HG03064 (cell line): Measurements from ENCODE around the gene ZNF598.
"Not testable (repeated sequence)": the region's sequence is repeated elsewhere in the genome, so short reads cannot be mapped to it uniquely, and the experiment has no call there.

ENCODE experiments used
- ATAC-seq: cut with Tn5 transposase; IDR thresholded peaks from one replicate; pipeline ENCODE4 v1.9.1; 2021; ENCODE audit warnings: low read depth; ENCODE audit not compliant: unreplicated experiment

The ZNF598 gene

DNA sequence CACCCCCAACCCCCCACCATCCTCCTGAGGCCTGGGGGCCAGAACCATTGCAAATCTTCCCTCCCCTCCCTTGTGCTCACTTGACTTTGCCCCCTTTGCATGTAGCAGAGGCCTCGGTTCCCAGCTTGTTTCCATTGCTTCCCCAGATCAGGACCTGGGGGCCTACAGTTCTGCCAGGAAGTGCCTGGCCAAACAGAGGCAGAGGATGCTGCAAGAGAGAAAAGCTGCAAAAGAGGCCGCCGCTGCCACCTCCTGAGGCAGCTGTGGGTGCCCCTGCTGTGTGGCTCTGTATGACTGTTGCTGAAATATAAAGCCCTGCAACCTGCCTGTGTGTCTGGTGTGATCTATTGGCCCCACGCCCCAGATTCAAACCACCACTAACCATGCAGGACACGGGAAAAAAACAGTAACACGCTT is 48.0 kb downstream of the ZNF598 start:
- no peak for ATAC-seq

DNA sequence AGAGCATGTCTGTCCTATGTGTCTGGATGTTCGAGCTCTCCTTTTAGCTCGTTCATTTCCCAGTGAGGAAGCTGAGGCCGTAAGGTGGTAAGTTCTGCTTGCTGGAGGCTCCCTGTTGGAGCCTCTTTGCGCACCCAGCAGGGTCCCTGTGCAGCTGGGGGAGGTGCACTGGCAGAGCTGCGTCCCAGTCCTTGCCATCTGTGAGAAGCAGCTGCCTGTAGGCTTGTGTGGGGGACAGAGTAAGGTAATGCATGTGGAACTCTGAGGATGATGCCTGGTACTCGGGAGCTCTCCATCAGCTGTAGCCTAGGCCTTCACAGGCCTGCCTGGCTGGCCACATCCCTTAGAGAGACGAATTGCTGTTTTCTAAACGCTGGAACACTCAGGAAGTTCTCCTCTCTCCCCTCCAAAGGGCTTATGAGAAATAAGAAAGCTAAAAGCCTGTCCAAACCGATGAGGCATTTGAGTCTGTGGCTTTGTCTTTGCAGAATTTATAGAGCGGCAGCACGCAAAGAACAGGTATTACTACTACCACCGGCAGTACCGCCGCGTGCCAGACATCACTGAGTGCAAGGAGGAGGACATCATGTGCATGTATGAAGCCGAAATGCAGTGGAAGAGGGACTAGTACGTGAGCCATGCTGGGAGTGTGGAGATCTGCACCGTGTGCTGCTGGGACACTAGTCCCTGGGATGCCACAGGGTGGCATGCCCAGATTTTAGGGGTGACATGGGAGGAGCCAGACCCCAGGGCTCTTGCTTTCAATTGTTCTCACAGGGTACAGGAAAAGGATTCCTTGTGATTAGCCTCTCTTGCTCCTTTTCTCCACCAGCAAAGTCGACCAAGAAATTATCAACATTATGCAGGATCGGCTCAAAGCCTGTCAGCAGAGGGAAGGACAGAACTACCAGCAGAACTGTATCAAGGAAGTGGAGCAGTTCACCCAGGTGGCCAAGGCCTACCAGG is 48.7 kb downstream of the ZNF598 start:
- ATAC-seq = no peak

DNA sequence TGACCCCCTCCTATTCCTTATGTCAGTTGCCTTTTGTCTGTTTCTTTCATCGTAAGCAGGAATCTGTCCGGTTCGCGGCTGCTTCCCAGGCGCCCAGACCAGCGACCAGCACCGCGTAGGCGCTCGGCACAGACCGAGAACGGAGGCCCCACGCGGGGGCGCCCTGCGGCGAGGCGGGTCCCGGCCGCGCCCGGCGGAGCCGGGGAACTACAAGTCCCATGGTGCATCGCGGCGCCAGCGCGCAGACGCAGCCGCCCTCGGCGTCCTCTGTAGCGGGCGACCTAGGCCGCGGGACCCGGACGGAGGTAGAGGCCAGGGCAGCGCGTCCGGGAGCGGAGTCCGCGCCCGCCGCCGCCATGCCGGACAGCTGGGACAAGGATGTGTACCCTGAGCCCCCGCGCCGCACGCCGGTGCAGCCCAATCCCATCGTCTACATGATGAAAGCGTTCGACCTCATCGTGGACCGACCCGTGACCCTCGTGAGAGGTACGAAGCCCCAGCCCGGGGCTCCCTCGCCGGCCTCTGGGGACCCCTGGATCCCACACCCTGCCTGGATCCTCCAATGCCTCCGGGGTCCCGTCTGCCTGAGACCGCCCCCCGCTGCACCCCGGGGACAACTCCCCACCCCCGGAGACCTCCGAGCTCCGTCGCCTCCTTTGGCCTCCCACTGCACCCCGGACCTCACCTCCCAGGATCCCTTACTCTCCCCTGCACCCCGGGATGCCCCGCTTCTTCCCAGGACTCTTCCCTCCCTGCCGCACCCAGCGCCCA is 50.2 kb downstream of the ZNF598 start, which contains the start of gene NDUFB10:
NDUFB10 (plus strand) TSS at position 270 of the 771 bp plus-strand sequence; CDS start at position 357, 87 bp downstream.
- ATAC-seq = no peak

GRCh38 chr16:1958715-1959268 is 50.8 kb downstream of the ZNF598 start:
- ATAC-seq = no peak

DNA sequence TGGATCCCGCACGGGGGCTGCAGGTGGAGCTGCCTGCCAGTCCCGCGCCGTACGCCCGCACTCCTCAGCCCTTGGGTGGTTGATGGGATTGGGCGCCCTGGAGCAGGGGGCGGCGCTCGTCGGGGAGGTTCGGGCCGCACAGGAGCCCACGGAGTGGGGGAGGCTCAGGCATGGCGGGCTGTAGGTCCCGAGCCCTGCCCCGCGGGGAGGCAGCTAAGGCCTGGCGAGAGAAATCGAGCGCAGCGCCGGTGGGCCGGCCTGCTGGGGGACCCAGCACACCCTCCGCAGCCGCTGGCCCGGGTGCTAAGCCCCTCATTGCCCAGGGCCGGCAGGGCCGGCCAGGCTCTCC is 51.5 kb downstream of the ZNF598 start:
- ATAC-seq = not testable (repeated sequence)

DNA sequence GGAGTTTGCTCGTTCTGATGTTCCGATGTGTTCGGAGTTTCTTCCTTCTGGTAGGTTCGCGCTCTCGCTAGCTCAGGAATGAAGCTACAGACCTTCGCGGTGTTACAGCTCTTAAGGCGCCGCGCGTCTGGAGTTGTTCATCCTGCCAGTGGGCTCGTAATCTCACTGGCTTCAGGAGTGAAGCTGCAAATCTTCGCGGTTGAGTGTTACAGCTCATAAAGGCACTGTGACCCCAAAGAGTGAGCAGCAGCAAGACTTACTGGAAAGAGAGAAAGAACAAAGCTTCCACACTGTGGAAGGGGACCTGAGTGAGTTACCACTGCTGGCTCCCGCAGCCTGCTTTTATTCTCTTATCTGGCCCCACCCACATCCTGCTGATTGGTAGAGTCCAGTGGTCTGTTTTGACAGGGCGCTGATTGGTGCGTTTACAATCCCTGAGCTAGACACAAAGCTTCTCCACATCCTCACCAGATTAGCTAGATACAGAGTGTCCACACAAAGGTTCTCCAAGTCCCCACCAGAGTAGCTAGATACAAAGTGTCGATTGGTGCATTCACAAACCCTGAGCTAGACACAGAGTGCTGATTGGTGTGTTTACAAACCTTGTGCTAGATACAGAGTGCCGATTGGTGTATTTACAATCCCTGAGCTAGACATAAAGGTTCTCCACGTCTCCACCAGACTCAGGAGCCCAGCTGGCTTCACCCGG is 52.0 kb downstream of the ZNF598 start:
- ATAC-seq = not testable (repeated sequence)

- no peak for ATAC-seq
Measured at GRCh38 chr16:1953734-1954133, 55.9 kb downstream of the ZNF598 start.

DNA sequence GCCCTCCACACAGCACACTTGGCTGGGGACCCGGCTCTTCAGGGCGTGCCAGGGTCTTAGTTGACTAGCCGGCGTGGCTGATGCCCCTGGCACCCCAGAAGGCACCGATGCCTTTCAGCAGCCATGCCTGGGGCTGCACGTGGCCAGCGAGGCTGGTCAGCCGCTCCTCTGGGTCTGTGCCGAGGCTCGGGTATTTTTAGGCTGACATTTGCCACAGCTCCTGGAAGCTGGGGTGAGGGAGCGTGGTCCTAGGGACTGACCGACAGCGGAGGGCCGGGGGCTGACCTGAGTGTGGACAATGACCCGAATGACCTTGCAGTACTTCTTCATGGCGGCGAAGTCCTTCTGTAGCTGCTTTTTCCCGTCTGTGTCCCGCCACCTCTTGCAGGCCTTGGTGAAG is 59.1 kb downstream of the ZNF598 start:
- ATAC-seq = no peak

DNA sequence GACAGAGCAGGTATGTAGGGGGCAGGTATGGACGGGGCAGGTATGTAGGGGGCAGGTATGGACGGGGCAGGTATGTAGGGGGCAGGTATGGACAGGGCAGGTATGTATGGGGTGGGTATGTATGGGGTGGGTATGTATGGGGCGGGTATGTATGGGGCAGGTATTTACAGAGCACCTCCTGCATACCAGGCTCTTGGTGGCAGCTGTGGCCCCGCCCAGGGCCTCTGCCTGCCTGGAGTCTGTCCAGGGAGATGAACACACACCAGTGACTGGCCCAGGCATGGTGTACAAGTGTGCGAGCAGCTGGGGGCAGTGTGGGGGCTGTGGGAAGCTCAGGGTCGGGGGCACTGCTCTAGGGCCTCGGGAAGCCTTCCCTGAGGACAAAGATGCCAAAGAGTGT is 59.6 kb downstream of the ZNF598 start:
- no peak for ATAC-seq

DNA sequence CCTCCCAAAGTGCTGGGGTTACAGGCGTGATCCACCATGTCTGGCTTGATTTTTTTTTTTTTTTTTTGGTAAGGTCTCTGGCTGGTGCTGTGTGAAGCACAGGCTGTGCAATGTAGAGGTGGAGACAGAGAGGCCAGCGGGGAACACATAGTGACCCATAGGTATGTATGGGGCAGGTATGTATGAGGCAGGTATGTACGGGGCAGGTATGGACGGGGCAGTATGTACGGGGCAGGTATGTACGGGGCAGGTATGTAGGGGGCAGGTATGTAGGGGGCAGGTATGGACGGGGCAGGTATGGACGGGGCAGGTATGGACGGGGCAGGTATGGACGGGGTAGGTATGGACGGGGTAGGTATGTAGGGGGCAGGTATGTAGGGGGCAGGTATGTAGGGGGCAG is 60.1 kb downstream of the ZNF598 start:
- no peak for ATAC-seq
